ENCODE results near the gene YY1. TPM values are rescaled to one million over a fixed set of nuclear protein-coding genes. Genes with fewer than 3 reads are reported as not detected.
"Not testable (repeated sequence)": the region's sequence is repeated elsewhere in the genome, so short reads cannot be mapped to it uniquely, and the experiment has no call there.

The YY1 gene
- polyA plus RNA-seq, 6 donors from 2014 or later, result 12.7 to 25.0 (median 18.7) TPM

- Mint-ChIP-seq H3K36me3 (no peaks in the 10 kb centered on the region), H3K4me3 (no peak overlapping the region), H3K9me3 (no peaks in the 10 kb centered on the region), H3K27me3 (no peaks in the 10 kb centered on the region), H3K27ac (no peak overlapping the region), H3K4me1 (peaks cover 7 to 22% (median 14%) of the 10 kb centered on the region in 3 donors)
- peak; percentile 96 to 97 for ATAC-seq (ENCODE audit: low read depth in 2 of 2)
- DNase-seq, result peak; percentile 44
These were observed 17.3 kb upstream of the YY1 start for GRCh38 chr14:100221533-100222223.

- Mint-ChIP-seq H3K4me1 (peaks cover 7 to 22% (median 14%) of the 10 kb centered on the region in 3 donors), H3K36me3 (no peaks in the 10 kb centered on the region), H3K27me3 (no peaks in the 10 kb centered on the region), H3K27ac (peak overlapping the region in 1 of 6 donors; percentile 10), H3K9me3 (no peaks in the 10 kb centered on the region), H3K4me3 (no peak overlapping the region)
- no peak for DNase-seq
- peak in 1 of 2 donors; percentile 1 for ATAC-seq (ENCODE audit: low read depth in 2 of 2)
These were observed 16.5 kb upstream of the YY1 start for GRCh38 chr14:100222224-100223093.

- peak overlapping the region in 3 of 6 donors; percentile 6 to 72 (median 56) for H3K27ac Mint-ChIP-seq
- H3K9me3 Mint-ChIP-seq, result no peaks in the 10 kb centered on the region
- no peak for ATAC-seq (ENCODE audit: low read depth in 2 of 2)
- H3K27me3 Mint-ChIP-seq, result no peaks in the 10 kb centered on the region
- H3K4me3 Mint-ChIP-seq, result peak overlapping the region in 4 of 8 donors; percentile 22 to 71 (median 42)
- no peaks in the 10 kb centered on the region for H3K36me3 Mint-ChIP-seq
- no peak for DNase-seq
- peaks cover 7 to 22% (median 14%) of the 10 kb centered on the region in 3 donors for H3K4me1 Mint-ChIP-seq
These were observed 15.4 kb upstream of the YY1 start for GRCh38 chr14:100223332-100224201.

GRCh38 chr14:100224229-100224866 is 14.6 kb upstream of the YY1 start:
- Mint-ChIP-seq H3K4me3 (peak overlapping the region in 5 of 8 donors; percentile 44 to 71 (median 53)), H3K27ac (peak overlapping the region in 2 of 6 donors; percentile 1 to 56), H3K27me3 (no peaks in the 10 kb centered on the region), H3K36me3 (no peaks in the 10 kb centered on the region), H3K9me3 (no peaks in the 10 kb centered on the region), H3K4me1 (peaks cover 7 to 23% (median 19%) of the 10 kb centered on the region in 3 donors)
- no peak for DNase-seq
- no peak for ATAC-seq (ENCODE audit: low read depth in 2 of 2)

- ATAC-seq (ENCODE audit: low read depth in 2 of 2), result no peak
- Mint-ChIP-seq H3K27ac (peak overlapping the region in 1 of 6 donors; percentile 20), H3K9me3 (no peaks in the 10 kb centered on the region), H3K36me3 (peaks cover 0 to 3% of the 10 kb centered on the region in 2 donors), H3K4me1 (peaks cover 9 to 26% (median 22%) of the 10 kb centered on the region in 3 donors), H3K4me3 (peak overlapping the region in 2 of 8 donors; percentile 12 to 61), H3K27me3 (no peaks in the 10 kb centered on the region)
- DNase-seq, result no peak
These were observed 13.8 kb upstream of the YY1 start for GRCh38 chr14:100225169-100225568.

GRCh38 chr14:100230361-100230760 is 8.6 kb upstream of the YY1 start:
- Mint-ChIP-seq H3K4me3 (peak overlapping the region in 1 of 8 donors; percentile 12), H3K36me3 (peaks cover 0 to 6% of the 10 kb centered on the region in 2 donors), H3K9me3 (no peaks in the 10 kb centered on the region), H3K27ac (peak overlapping the region in 3 of 6 donors; percentile 44 to 72 (median 57)), H3K27me3 (no peaks in the 10 kb centered on the region), H3K4me1 (peaks cover 10 to 34% (median 16%) of the 10 kb centered on the region in 3 donors)
- no peak for DNase-seq
- ATAC-seq (ENCODE audit: low read depth in 2 of 2), result no peak

GRCh38 chr14:100234511-100234910 is 4.4 kb upstream of the YY1 start:
- Mint-ChIP-seq H3K36me3 (peaks cover 6 to 8% of the 10 kb centered on the region in 2 donors), H3K27me3 (no peaks in the 10 kb centered on the region), H3K27ac (peak overlapping the region in 1 of 6 donors; percentile 44), H3K9me3 (no peaks in the 10 kb centered on the region), H3K4me3 (peak overlapping the region in 1 of 8 donors; percentile 94), H3K4me1 (peaks cover 29 to 55% (median 30%) of the 10 kb centered on the region in 3 donors)
- ATAC-seq (ENCODE audit: low read depth in 2 of 2) (no peak), DNase-seq (no peak)

- peak overlapping the region in 6 of 8 donors; percentile 22 to 99 (median 86) for H3K4me3 Mint-ChIP-seq
- H3K36me3 Mint-ChIP-seq; H3K9me3 Mint-ChIP-seq; ATAC-seq (ENCODE audit: low read depth in 2 of 2); DNase-seq; H3K27me3 Mint-ChIP-seq: not testable (repeated sequence)
- peak overlapping the region in 4 of 6 donors; percentile 39 to 99 (median 73) for H3K27ac Mint-ChIP-seq
- H3K4me1 Mint-ChIP-seq, result peaks cover 32 to 61% (median 38%) of the 10 kb centered on the region in 3 donors
These were observed 2.6 kb upstream of the YY1 start for GRCh38 chr14:100236271-100236818.

GRCh38 chr14:100236881-100237280 is 2.1 kb upstream of the YY1 start:
- peaks cover 32 to 63% (median 43%) of the 10 kb centered on the region in 3 donors for H3K4me1 Mint-ChIP-seq
- no peak for ATAC-seq (ENCODE audit: low read depth in 2 of 2)
- no peaks in the 10 kb centered on the region for H3K9me3 Mint-ChIP-seq
- no peaks in the 10 kb centered on the region for H3K27me3 Mint-ChIP-seq
- peak overlapping the region; percentile 72 to 99 (median 93) for H3K4me3 Mint-ChIP-seq
- H3K27ac Mint-ChIP-seq, result peak overlapping the region in 4 of 6 donors; percentile 56 to 99 (median 93)
- DNase-seq, result no peak
- H3K36me3 Mint-ChIP-seq, result peaks cover 0 to 8% of the 10 kb centered on the region in 2 donors

- Mint-ChIP-seq H3K4me1 (peaks cover 40 to 66% (median 52%) of the 10 kb centered on the region in 3 donors), H3K36me3 (peaks cover 0 to 8% of the 10 kb centered on the region in 2 donors), H3K27me3 (no peaks in the 10 kb centered on the region), H3K27ac (peak overlapping the region; percentile 72 to 99 (median 94)), H3K4me3 (peak overlapping the region; percentile 89 to 99 (median 94)), H3K9me3 (no peaks in the 10 kb centered on the region)
- DNase-seq, result peak; percentile 45
- ATAC-seq (ENCODE audit: low read depth in 2 of 2), result peak; percentile 13 to 16
These were observed 1.1 kb upstream of the YY1 start for GRCh38 chr14:100237735-100238418.

GRCh38 chr14:100239211-100239839 is 381 bp downstream of the YY1 start:
- Mint-ChIP-seq H3K36me3 (peaks cover 0 to 8% of the 10 kb centered on the region in 2 donors), H3K27me3 (no peaks in the 10 kb centered on the region), H3K4me3 (peak overlapping the region; percentile 84 to 99 (median 92)), H3K27ac (peak overlapping the region in 5 of 6 donors; percentile 59 to 99 (median 91)), H3K9me3 (no peaks in the 10 kb centered on the region), H3K4me1 (peaks cover 44 to 69% (median 59%) of the 10 kb centered on the region in 3 donors)
- DNase-seq (no peak), ATAC-seq (ENCODE audit: low read depth in 2 of 2) (no peak)

Measured in naive B cell (primary cell).